HCT116 (cell line): ENCODE measurements around the gene NCOA6.

Source experiments
- CEBPB ChIP-seq: IDR thresholded peaks from 2 replicates; pipeline ENCODE4 v1.6.1; 2012; ENCODE audit warnings: low read depth
- CTCF ChIP-seq, 3 experiments: fragments of 200-600 bp in 1 of 3; sonication (generic) in 1 of 3; IDR thresholded peaks in 2 of 3; conservative IDR thresholded peaks in 1 of 3; 2 replicates each; pipeline ENCODE4 v1.5.1; 2012 to 2017; ENCODE audit warnings: low read depth in 2 of 3, low read length in 2 of 3, antibody characterized with exemption in 1 of 3, borderline replicate concordance in 1 of 3, control low read depth in 1 of 3, mild to moderate bottlenecking in 1 of 3, mixed read lengths in 1 of 3, mixed run types in 1 of 3, moderate library complexity in 1 of 3; ENCODE audit not compliant: insufficient read depth in 1 of 3
- EZH2 ChIP-seq: fragments of 200-600 bp; sonication (generic); IDR thresholded peaks from 2 replicates; pipeline ENCODE4 v1.6.1; 2017; ENCODE audit warnings: antibody characterized with exemption, mixed run types
- EZH2phosphoT487 ChIP-seq: fragments of 200-600 bp; IDR thresholded peaks from 2 replicates; pipeline ENCODE4 v1.6.1; 2018; ENCODE audit warnings: antibody characterized with exemption, borderline replicate concordance
- MAX ChIP-seq: IDR thresholded peaks from 2 replicates; pipeline ENCODE4 v1.6.1; 2012
- POLR2A ChIP-seq: IDR thresholded peaks from 2 replicates; pipeline ENCODE4 v1.7.0; 2011; ENCODE audit warnings: borderline replicate concordance; ENCODE audit not compliant: insufficient read depth, insufficient read length; ENCODE audit errors: extremely low read depth
- POLR2AphosphoS5 ChIP-seq: IDR thresholded peaks from 2 replicates; pipeline ENCODE4 v1.6.1; 2011; ENCODE audit warnings: mild to moderate bottlenecking, low read depth, low read length, moderate library complexity
- TCF7L2 ChIP-seq: IDR thresholded peaks from 2 replicates; pipeline ENCODE4 v1.7.0; 2011; ENCODE audit warnings: borderline replicate concordance, inconsistent platforms; ENCODE audit not compliant: insufficient read depth, insufficient read length; ENCODE audit errors: extremely low read depth
- ZNF274 ChIP-seq: fragments of 200-500 bp; sonication (Bioruptor generic); IDR thresholded peaks from 2 replicates; pipeline ENCODE4 v1.6.1; 2014; ENCODE audit warnings: mild to moderate bottlenecking, low read depth, low read length, inconsistent platforms
- TF ChIP-seq, protein P1 (sequence below): IDR thresholded peaks from 2 replicates; pipeline ENCODE4 v1.6.1; 2012; ENCODE audit warnings: low read depth

- TF ChIP-seq, protein P1, sequence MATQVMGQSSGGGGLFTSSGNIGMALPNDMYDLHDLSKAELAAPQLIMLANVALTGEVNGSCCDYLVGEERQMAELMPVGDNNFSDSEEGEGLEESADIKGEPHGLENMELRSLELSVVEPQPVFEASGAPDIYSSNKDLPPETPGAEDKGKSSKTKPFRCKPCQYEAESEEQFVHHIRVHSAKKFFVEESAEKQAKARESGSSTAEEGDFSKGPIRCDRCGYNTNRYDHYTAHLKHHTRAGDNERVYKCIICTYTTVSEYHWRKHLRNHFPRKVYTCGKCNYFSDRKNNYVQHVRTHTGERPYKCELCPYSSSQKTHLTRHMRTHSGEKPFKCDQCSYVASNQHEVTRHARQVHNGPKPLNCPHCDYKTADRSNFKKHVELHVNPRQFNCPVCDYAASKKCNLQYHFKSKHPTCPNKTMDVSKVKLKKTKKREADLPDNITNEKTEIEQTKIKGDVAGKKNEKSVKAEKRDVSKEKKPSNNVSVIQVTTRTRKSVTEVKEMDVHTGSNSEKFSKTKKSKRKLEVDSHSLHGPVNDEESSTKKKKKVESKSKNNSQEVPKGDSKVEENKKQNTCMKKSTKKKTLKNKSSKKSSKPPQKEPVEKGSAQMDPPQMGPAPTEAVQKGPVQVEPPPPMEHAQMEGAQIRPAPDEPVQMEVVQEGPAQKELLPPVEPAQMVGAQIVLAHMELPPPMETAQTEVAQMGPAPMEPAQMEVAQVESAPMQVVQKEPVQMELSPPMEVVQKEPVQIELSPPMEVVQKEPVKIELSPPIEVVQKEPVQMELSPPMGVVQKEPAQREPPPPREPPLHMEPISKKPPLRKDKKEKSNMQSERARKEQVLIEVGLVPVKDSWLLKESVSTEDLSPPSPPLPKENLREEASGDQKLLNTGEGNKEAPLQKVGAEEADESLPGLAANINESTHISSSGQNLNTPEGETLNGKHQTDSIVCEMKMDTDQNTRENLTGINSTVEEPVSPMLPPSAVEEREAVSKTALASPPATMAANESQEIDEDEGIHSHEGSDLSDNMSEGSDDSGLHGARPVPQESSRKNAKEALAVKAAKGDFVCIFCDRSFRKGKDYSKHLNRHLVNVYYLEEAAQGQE: no peak
- peak; percentile 44 to 74 (median 60); a peak in 5 of 6 replicates for TF ChIP-seq CTCF (IDR thresholded peaks at IDR 0.05 in 2 of 3, conservative IDR thresholded peaks at IDR 0.05 in 1 of 3; ENCODE audit: borderline replicate concordance in 1 of 3, insufficient read depth in 1 of 3, low read depth in 2 of 3, low read length in 2 of 3)
- no peak for TF ChIP-seq POLR2A
- TF ChIP-seq POLR2AphosphoS5: no peak
- TF ChIP-seq ZNF274: no peak
- TF ChIP-seq CEBPB: no peak
- no peak for TF ChIP-seq EZH2phosphoT487
- no peak for TF ChIP-seq EZH2
- TF ChIP-seq TCF7L2: no peak
- TF ChIP-seq MAX: no peak
Observed at GRCh38 chr20:34708621-34709043, 116.8 kb downstream of the NCOA6 start.
